Prostate gland (tissue), 2 donors: ENCODE measurements around the gene RNF213. TPM values are rescaled to one million over a fixed set of nuclear protein-coding genes. Genes with fewer than 3 reads are reported as not detected.

Experiments used
- DNase-seq: peaks from one replicate; pipeline ENCODE4 v3.0.0-alpha.2; 2019; ENCODE audit warnings: low spot score
- H3K27ac ChIP-seq, 2 donors: fragments of 200-600 bp; sonication (generic); 2 replicates each; pipeline ENCODE4 v1.5.1; 2017 to 2019
- H3K27me3 ChIP-seq: fragments of 200-600 bp; sonication (generic); replicated peaks from 2 replicates; pipeline ENCODE4 v1.5.1; 2019; ENCODE audit not compliant: insufficient read depth
- H3K36me3 ChIP-seq, 2 donors: fragments of 200-600 bp; sonication (generic); 1 replicate in 1 of 2; 2 replicates in 1 of 2; pipeline versions ENCODE4 v1.5.1 to v1.8.1; 2017 to 2019
- H3K4me1 ChIP-seq: fragments of 200-600 bp; sonication (generic); replicated peaks from 2 replicates; pipeline ENCODE4 v1.5.1; 2019
- H3K4me3 ChIP-seq, 2 donors: fragments of 200-600 bp; sonication (generic); 2 replicates each; pipeline ENCODE4 v1.5.1; 2017 to 2019
- H3K9me3 ChIP-seq: fragments of 200-600 bp; sonication (generic); 2 replicates; pipeline ENCODE4 v1.5.1; 2017
- POLR2A ChIP-seq: fragments of 450-650 bp; IDR thresholded peaks from one replicate; pipeline ENCODE4 v1.6.1; 2016; ENCODE audit warnings: antibody characterized with exemption, mild to moderate bottlenecking
- POLR2AphosphoS5 ChIP-seq: sonication (generic); formaldehyde crosslinking; IDR thresholded peaks from one replicate; pipeline ENCODE4 v1.6.1; 2017; ENCODE audit warnings: antibody characterized with exemption
- WGBS: methylation state at CpG from one replicate; pipeline ENCODE4 v1.1.5; 2018; 5-methylcytosine and 5-hydroxymethylcytosine counted together
- intact Hi-C: fragments of 100-400 bp; cut with DNase I; formaldehyde crosslinking; loops from one replicate; pipeline ENCODE4 v1.14.2; 2022
- total RNA-seq, 2 donors: library from RNA; depleted of rRNA; stranded (reverse); fragments of >200 nt; gene quantifications; one replicate each; pipeline ENCODE4 v1.1.0, GENCODE V29; 2016
- TF ChIP-seq, protein P1 (sequence below), 4 experiments: fragments of 200-600 bp in 2 of 4; fragments of 450-650 bp in 2 of 4; sonication (generic) in 2 of 4; IDR thresholded peaks; 1 replicate in 3 of 4; 2 replicates in 1 of 4; pipeline ENCODE4 v1.5.1; 2016 to 2019; ENCODE audit warnings: antibody characterized with exemption in 4 of 4, mild to moderate bottlenecking in 2 of 4, moderate library complexity in 2 of 4

Gene RNF213
- total RNA-seq, 2 donors from 2014 or later, result 57.7 to 112 TPM

DNA sequence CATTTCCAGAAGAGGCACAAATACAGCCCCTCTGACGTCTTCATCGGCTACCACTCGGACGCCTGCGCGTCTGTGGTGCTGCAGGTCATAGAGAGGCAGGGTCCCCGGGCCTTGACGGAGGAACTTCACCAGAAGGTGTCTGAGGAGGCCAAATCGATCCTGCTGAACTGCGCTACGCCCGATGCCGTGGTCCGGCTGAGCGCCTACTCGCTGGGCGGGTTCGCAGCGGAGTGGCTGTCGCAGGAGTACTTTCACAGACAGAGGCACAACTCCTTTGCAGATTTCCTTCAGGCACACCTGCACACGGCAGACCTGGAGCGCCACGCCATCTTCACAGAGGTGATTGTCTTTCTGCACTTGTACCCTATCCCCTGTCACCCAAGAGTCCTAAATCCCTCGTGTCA, 87.3 kb downstream of the RNF213 start:
- Histone ChIP-seq H3K27me3 (no peaks in the 10 kb centered on the region), H3K4me3 (no peak overlapping the region), H3K9me3 (no peaks in the 10 kb centered on the region), H3K4me1 (no peaks in the 10 kb centered on the region), H3K27ac (no peak overlapping the region), H3K36me3 (peaks cover 32 to 57% of the 10 kb centered on the region in 2 donors)
- TF ChIP-seq POLR2A (no peak), POLR2AphosphoS5 (no peak)
- 96% methylated on average over 15 of the region's 24 CpGs for WGBS
- intact Hi-C loops, result no loop called here
- DNase-seq, result no peak

- Histone ChIP-seq H3K27ac (no peak overlapping the region), H3K4me3 (no peak overlapping the region), H3K36me3 (peaks cover 32 to 56% of the 10 kb centered on the region in 2 donors), H3K9me3 (no peaks in the 10 kb centered on the region), H3K4me1 (no peaks in the 10 kb centered on the region), H3K27me3 (no peaks in the 10 kb centered on the region)
- TF ChIP-seq, protein P1, sequence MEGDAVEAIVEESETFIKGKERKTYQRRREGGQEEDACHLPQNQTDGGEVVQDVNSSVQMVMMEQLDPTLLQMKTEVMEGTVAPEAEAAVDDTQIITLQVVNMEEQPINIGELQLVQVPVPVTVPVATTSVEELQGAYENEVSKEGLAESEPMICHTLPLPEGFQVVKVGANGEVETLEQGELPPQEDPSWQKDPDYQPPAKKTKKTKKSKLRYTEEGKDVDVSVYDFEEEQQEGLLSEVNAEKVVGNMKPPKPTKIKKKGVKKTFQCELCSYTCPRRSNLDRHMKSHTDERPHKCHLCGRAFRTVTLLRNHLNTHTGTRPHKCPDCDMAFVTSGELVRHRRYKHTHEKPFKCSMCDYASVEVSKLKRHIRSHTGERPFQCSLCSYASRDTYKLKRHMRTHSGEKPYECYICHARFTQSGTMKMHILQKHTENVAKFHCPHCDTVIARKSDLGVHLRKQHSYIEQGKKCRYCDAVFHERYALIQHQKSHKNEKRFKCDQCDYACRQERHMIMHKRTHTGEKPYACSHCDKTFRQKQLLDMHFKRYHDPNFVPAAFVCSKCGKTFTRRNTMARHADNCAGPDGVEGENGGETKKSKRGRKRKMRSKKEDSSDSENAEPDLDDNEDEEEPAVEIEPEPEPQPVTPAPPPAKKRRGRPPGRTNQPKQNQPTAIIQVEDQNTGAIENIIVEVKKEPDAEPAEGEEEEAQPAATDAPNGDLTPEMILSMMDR (IDR thresholded peaks at IDR 0.05), result no peak
- TF ChIP-seq POLR2AphosphoS5 (no peak), POLR2A (no peak)
- WGBS, result 92% methylated on average over 18 of the region's 18 CpGs
- DNase-seq, result no peak
- intact Hi-C loops, result no loop called here
These were observed 88.0 kb downstream of the RNF213 start for GRCh38 chr17:80348551-80349150.

DNA sequence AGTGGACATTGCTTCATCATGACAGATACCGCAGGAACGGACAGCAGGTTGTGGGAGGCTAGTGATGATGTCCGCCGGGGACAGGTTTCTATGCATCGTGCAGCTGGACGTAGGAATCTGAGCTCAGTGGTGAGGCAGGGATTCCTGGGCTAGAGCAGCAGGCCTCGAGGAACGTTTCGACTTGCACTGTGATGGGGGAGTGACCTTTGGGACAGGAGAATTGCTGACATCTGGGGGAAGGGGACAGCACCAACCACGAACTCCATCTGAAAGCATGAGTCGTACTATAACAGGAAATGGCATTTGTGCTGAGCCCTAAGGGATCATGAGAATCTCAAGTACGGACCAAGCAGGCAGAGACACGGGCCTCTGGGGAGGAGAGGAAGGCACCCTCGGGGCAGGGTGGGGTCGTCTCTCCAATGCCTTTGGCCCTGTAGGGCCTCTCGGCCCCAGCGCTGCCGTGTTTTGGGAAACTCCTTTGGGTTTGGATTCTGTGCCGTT, 88.5 kb downstream of the RNF213 start:
- Histone ChIP-seq H3K9me3 (no peaks in the 10 kb centered on the region), H3K27ac (no peak overlapping the region), H3K4me1 (no peaks in the 10 kb centered on the region), H3K27me3 (no peaks in the 10 kb centered on the region), H3K36me3 (peaks cover 32 to 61% of the 10 kb centered on the region in 2 donors), H3K4me3 (no peak overlapping the region)
- WGBS, result 79% methylated on average over 19 of the region's 19 CpGs
- TF ChIP-seq, protein P1 (IDR thresholded peaks at IDR 0.05), result no peak
- TF ChIP-seq POLR2AphosphoS5 (no peak), POLR2A (no peak)
- no peak for DNase-seq
- intact Hi-C loops, result no loop called here

DNA sequence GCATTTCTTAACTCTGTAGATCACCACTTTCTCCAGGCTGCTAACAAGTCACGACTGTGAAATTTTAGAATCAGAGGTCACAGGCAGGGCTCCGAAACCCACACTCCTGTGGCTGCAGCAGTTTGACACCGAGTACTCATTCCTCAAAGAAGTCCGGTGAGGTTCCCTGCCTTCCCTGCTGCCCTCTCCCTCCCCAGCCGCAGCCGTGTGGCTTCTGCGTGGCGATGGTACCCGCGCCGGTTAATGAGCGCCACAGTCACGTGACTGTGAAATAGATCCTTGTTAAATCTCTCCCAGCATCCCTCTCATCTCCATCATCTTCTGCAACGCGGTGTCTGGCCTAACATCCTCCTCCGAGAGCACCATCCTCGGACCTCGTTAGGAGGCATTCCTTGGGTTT, 89.1 kb downstream of the RNF213 start:
- DNase-seq, result no peak
- intact Hi-C loops, result no loop called here
- Histone ChIP-seq H3K9me3 (no peaks in the 10 kb centered on the region), H3K27me3 (no peaks in the 10 kb centered on the region), H3K4me3 (no peak overlapping the region), H3K27ac (no peak overlapping the region), H3K36me3 (peaks cover 27 to 61% of the 10 kb centered on the region in 2 donors), H3K4me1 (no peaks in the 10 kb centered on the region)
- TF ChIP-seq POLR2A (no peak), POLR2AphosphoS5 (no peak)
- TF ChIP-seq, protein P1 (IDR thresholded peaks at IDR 0.05), result no peak
- 89% methylated on average over 18 of the region's 18 CpGs for WGBS

GRCh38 chr17:80352216-80352895, 91.7 kb downstream of the RNF213 start:
- no peak for DNase-seq
- TF ChIP-seq, protein P1 (IDR thresholded peaks at IDR 0.05), result no peak
- Histone ChIP-seq H3K36me3 (peaks cover 22 to 37% of the 10 kb centered on the region in 2 donors), H3K27me3 (no peaks in the 10 kb centered on the region), H3K9me3 (no peaks in the 10 kb centered on the region), H3K4me3 (no peak overlapping the region), H3K27ac (no peak overlapping the region), H3K4me1 (no peaks in the 10 kb centered on the region)
- intact Hi-C loops, result no loop called here
- WGBS, result 98% methylated on average over 22 of the region's 22 CpGs
